Measurements from ENCODE around the gene PEPD. TPM values are rescaled to one million over a fixed set of nuclear protein-coding genes. Genes with fewer than 3 reads are reported as not detected.

The PEPD gene
- total RNA-seq, 3 donors from 2014 or later, result 54.2 to 57.2 (median 55.1) TPM

- H3K4me3 Mint-ChIP-seq, result no peak overlapping the region
- no peaks in the 10 kb centered on the region for H3K4me1 Mint-ChIP-seq (ENCODE audit: low read depth)
- ATAC-seq (no peak), DNase-seq (no peak)
- no peaks in the 10 kb centered on the region for H3K9me3 Mint-ChIP-seq
- peaks cover 13% of the 10 kb centered on the region for H3K36me3 Mint-ChIP-seq (ENCODE audit: insufficient read depth)
- H3K27me3 Mint-ChIP-seq (ENCODE audit: low read depth), result no peaks in the 10 kb centered on the region
Observed at GRCh38 chr19:33462112-33462791, 59.3 kb downstream of the PEPD start.

GRCh38 chr19:33461256-33462111 is 60.1 kb downstream of the PEPD start:
- no peak for DNase-seq
- Mint-ChIP-seq H3K9me3 (no peaks in the 10 kb centered on the region), H3K4me3 (no peak overlapping the region), H3K4me1 (ENCODE audit: low read depth) (no peaks in the 10 kb centered on the region), H3K36me3 (ENCODE audit: insufficient read depth) (peaks cover 12% of the 10 kb centered on the region), H3K27me3 (ENCODE audit: low read depth) (no peaks in the 10 kb centered on the region)
- no peak for ATAC-seq

GRCh38 chr19:33460221-33460908 is 61.2 kb downstream of the PEPD start:
- H3K36me3 Mint-ChIP-seq (ENCODE audit: insufficient read depth), result peaks cover 9% of the 10 kb centered on the region
- no peak overlapping the region for H3K4me3 Mint-ChIP-seq
- ATAC-seq (no peak), DNase-seq (no peak)
- no peaks in the 10 kb centered on the region for H3K27me3 Mint-ChIP-seq (ENCODE audit: low read depth)
- no peaks in the 10 kb centered on the region for H3K4me1 Mint-ChIP-seq (ENCODE audit: low read depth)
- H3K9me3 Mint-ChIP-seq, result no peaks in the 10 kb centered on the region

GRCh38 chr19:33459222-33460090 is 62.1 kb downstream of the PEPD start:
- no peaks in the 10 kb centered on the region for H3K4me1 Mint-ChIP-seq (ENCODE audit: low read depth)
- H3K27me3 Mint-ChIP-seq (ENCODE audit: low read depth), result no peaks in the 10 kb centered on the region
- peaks cover 9% of the 10 kb centered on the region for H3K36me3 Mint-ChIP-seq (ENCODE audit: insufficient read depth)
- H3K4me3 Mint-ChIP-seq, result no peak overlapping the region
- no peak for DNase-seq
- H3K9me3 Mint-ChIP-seq, result no peaks in the 10 kb centered on the region
- ATAC-seq, result no peak

- ATAC-seq (no peak), DNase-seq (no peak)
- H3K36me3 Mint-ChIP-seq (ENCODE audit: insufficient read depth), result peaks cover 9% of the 10 kb centered on the region
- H3K27me3 Mint-ChIP-seq (ENCODE audit: low read depth), result no peaks in the 10 kb centered on the region
- H3K4me1 Mint-ChIP-seq (ENCODE audit: low read depth), result no peaks in the 10 kb centered on the region
- H3K4me3 Mint-ChIP-seq, result no peak overlapping the region
- no peaks in the 10 kb centered on the region for H3K9me3 Mint-ChIP-seq
Observed at GRCh38 chr19:33458807-33459206, 62.8 kb downstream of the PEPD start.

GRCh38 chr19:33458171-33458633 is 63.4 kb downstream of the PEPD start:
- DNase-seq (no peak), ATAC-seq (no peak)
- Mint-ChIP-seq H3K4me1 (ENCODE audit: low read depth) (no peaks in the 10 kb centered on the region), H3K27me3 (ENCODE audit: low read depth) (no peaks in the 10 kb centered on the region), H3K4me3 (no peak overlapping the region), H3K36me3 (ENCODE audit: insufficient read depth) (peaks cover 3% of the 10 kb centered on the region), H3K9me3 (no peaks in the 10 kb centered on the region)

- Mint-ChIP-seq H3K4me3 (no peak overlapping the region), H3K4me1 (ENCODE audit: low read depth) (no peaks in the 10 kb centered on the region), H3K9me3 (no peaks in the 10 kb centered on the region), H3K27me3 (ENCODE audit: low read depth) (no peaks in the 10 kb centered on the region), H3K36me3 (ENCODE audit: insufficient read depth) (peaks cover 3% of the 10 kb centered on the region)
- DNase-seq (no peak), ATAC-seq (no peak)
Observed at GRCh38 chr19:33456845-33457220, 64.8 kb downstream of the PEPD start.

GRCh38 chr19:33456076-33456844 is 65.3 kb downstream of the PEPD start:
- Mint-ChIP-seq H3K4me3 (no peak overlapping the region), H3K9me3 (no peaks in the 10 kb centered on the region), H3K4me1 (ENCODE audit: low read depth) (no peaks in the 10 kb centered on the region), H3K36me3 (ENCODE audit: insufficient read depth) (peaks cover 3% of the 10 kb centered on the region), H3K27me3 (ENCODE audit: low read depth) (no peaks in the 10 kb centered on the region)
- ATAC-seq, result no peak
- no peak for DNase-seq

- Mint-ChIP-seq H3K36me3 (ENCODE audit: insufficient read depth) (peaks cover 10% of the 10 kb centered on the region), H3K27me3 (ENCODE audit: low read depth) (no peaks in the 10 kb centered on the region), H3K4me3 (no peak overlapping the region), H3K9me3 (no peaks in the 10 kb centered on the region), H3K4me1 (ENCODE audit: low read depth) (no peaks in the 10 kb centered on the region)
- DNase-seq (no peak), ATAC-seq (no peak)
Observed at GRCh38 chr19:33453265-33453664, 68.3 kb downstream of the PEPD start.

- Mint-ChIP-seq H3K4me3 (no peak overlapping the region), H3K4me1 (ENCODE audit: low read depth) (no peaks in the 10 kb centered on the region), H3K27me3 (ENCODE audit: low read depth) (no peaks in the 10 kb centered on the region), H3K36me3 (ENCODE audit: insufficient read depth) (peaks cover 10% of the 10 kb centered on the region), H3K9me3 (no peaks in the 10 kb centered on the region)
- DNase-seq (no peak), ATAC-seq (no peak)
Observed at GRCh38 chr19:33450689-33451088, 70.9 kb downstream of the PEPD start.

- Mint-ChIP-seq H3K9me3 (no peaks in the 10 kb centered on the region), H3K27me3 (ENCODE audit: low read depth) (no peaks in the 10 kb centered on the region), H3K36me3 (ENCODE audit: insufficient read depth) (peaks cover 10% of the 10 kb centered on the region), H3K4me3 (no peak overlapping the region), H3K4me1 (ENCODE audit: low read depth) (no peaks in the 10 kb centered on the region)
- ATAC-seq (no peak), DNase-seq (no peak)
Observed at GRCh38 chr19:33449799-33450198, 71.8 kb downstream of the PEPD start.

GRCh38 chr19:33448159-33448516 is 73.5 kb downstream of the PEPD start:
- H3K4me1 Mint-ChIP-seq (ENCODE audit: low read depth), result no peaks in the 10 kb centered on the region
- peaks cover 10% of the 10 kb centered on the region for H3K36me3 Mint-ChIP-seq (ENCODE audit: insufficient read depth)
- no peaks in the 10 kb centered on the region for H3K9me3 Mint-ChIP-seq
- no peaks in the 10 kb centered on the region for H3K27me3 Mint-ChIP-seq (ENCODE audit: low read depth)
- H3K4me3 Mint-ChIP-seq, result no peak overlapping the region
- DNase-seq (no peak), ATAC-seq (no peak)

- H3K4me1 Mint-ChIP-seq (ENCODE audit: low read depth), result no peaks in the 10 kb centered on the region
- ATAC-seq, result no peak
- no peaks in the 10 kb centered on the region for H3K9me3 Mint-ChIP-seq
- no peak for DNase-seq
- H3K36me3 Mint-ChIP-seq (ENCODE audit: insufficient read depth), result peaks cover 10% of the 10 kb centered on the region
- H3K4me3 Mint-ChIP-seq, result no peak overlapping the region
- H3K27me3 Mint-ChIP-seq (ENCODE audit: low read depth), result no peaks in the 10 kb centered on the region
Observed at GRCh38 chr19:33447336-33448158, 74.0 kb downstream of the PEPD start.
